Measurements from ENCODE around the gene MORN3.

DNA sequence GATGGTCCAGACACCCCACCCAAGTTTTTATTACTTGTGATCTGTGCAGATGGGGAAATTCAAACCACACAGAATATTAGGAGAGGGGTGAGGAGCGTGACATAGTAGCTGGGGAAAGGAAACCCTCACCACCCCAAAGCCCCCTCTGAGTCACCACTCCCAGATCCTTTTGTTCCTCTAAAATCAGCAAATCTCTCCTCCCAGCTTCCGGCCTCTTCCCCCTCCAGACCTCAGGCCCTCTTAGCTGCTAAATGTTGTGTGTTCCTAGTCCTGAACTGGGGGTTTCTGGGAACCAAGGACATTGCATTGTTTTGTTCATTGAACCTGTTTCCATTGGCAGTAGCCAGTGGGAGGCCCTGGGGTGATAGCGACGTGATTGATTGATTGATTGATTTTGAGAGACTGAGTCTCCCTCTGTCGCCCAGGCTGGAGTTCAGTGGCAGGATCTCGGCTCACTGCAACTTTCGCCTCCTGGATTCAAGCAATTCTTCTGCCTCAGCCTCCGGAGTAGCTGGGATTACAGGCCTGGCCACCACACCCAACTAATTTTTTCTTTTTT is 49.0 kb downstream of the MORN3 start:
- TF ChIP-seq EZH2 (optimal IDR thresholded peaks at IDR 0.05; ENCODE audit: low read depth, low read length), result no peak
- TF ChIP-seq, protein P1, sequence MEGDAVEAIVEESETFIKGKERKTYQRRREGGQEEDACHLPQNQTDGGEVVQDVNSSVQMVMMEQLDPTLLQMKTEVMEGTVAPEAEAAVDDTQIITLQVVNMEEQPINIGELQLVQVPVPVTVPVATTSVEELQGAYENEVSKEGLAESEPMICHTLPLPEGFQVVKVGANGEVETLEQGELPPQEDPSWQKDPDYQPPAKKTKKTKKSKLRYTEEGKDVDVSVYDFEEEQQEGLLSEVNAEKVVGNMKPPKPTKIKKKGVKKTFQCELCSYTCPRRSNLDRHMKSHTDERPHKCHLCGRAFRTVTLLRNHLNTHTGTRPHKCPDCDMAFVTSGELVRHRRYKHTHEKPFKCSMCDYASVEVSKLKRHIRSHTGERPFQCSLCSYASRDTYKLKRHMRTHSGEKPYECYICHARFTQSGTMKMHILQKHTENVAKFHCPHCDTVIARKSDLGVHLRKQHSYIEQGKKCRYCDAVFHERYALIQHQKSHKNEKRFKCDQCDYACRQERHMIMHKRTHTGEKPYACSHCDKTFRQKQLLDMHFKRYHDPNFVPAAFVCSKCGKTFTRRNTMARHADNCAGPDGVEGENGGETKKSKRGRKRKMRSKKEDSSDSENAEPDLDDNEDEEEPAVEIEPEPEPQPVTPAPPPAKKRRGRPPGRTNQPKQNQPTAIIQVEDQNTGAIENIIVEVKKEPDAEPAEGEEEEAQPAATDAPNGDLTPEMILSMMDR (IDR thresholded peaks at IDR 0.05; ENCODE audit: low read length), result no peak
